ENCODE data around the gene KLF9.

- TF ChIP-seq, protein P1, sequence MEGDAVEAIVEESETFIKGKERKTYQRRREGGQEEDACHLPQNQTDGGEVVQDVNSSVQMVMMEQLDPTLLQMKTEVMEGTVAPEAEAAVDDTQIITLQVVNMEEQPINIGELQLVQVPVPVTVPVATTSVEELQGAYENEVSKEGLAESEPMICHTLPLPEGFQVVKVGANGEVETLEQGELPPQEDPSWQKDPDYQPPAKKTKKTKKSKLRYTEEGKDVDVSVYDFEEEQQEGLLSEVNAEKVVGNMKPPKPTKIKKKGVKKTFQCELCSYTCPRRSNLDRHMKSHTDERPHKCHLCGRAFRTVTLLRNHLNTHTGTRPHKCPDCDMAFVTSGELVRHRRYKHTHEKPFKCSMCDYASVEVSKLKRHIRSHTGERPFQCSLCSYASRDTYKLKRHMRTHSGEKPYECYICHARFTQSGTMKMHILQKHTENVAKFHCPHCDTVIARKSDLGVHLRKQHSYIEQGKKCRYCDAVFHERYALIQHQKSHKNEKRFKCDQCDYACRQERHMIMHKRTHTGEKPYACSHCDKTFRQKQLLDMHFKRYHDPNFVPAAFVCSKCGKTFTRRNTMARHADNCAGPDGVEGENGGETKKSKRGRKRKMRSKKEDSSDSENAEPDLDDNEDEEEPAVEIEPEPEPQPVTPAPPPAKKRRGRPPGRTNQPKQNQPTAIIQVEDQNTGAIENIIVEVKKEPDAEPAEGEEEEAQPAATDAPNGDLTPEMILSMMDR (IDR thresholded peaks at IDR 0.05), result no peak
- TF ChIP-seq POLR2A (IDR thresholded peaks at IDR 0.05), result no peak
These were observed 12.2 kb downstream of the KLF9 start for GRCh38 chr9:70402213-70402612.
